ENCODE measurements around the gene DNAH11.

- no peak for TF ChIP-seq CTCF (IDR thresholded peaks at IDR 0.05)
- TF ChIP-seq POLR2A (IDR thresholded peaks at IDR 0.05), result no peak
Measured at GRCh38 chr7:21869785-21870402, 327.1 kb downstream of the DNAH11 start.
